HEK293T (cell line): ENCODE measurements around the gene RUNDC3A.
"Not testable (repeated sequence)": the region's sequence is repeated elsewhere in the genome, so short reads cannot be mapped to it uniquely, and the experiment has no call there.

Source experiments
- ARNT ChIP-seq: fragments of 450-650 bp; IDR thresholded peaks from 2 replicates; pipeline ENCODE4 v1.6.1; 2017; ENCODE audit warnings: mild to moderate bottlenecking
- FOXA1 ChIP-seq: fragments of 450-650 bp; IDR thresholded peaks from 2 replicates; pipeline ENCODE4 v1.6.1; 2016; ENCODE audit warnings: mild to moderate bottlenecking
- FOXK2 ChIP-seq: fragments of 450-650 bp; IDR thresholded peaks from 2 replicates; pipeline ENCODE4 v1.6.1; 2016; ENCODE audit warnings: mild to moderate bottlenecking
- FOXM1 ChIP-seq: fragments of 450-650 bp; IDR thresholded peaks from 2 replicates; pipeline ENCODE4 v1.6.1; 2017; ENCODE audit warnings: mild to moderate bottlenecking, borderline replicate concordance
- SUZ12 ChIP-seq: fragments of 450-650 bp; IDR thresholded peaks from 2 replicates; pipeline ENCODE4 v1.6.1; 2016; ENCODE audit warnings: mild to moderate bottlenecking
- TARDBP ChIP-seq: fragments of 450-650 bp; IDR thresholded peaks from 2 replicates; pipeline ENCODE4 v1.6.1; 2016

DNA sequence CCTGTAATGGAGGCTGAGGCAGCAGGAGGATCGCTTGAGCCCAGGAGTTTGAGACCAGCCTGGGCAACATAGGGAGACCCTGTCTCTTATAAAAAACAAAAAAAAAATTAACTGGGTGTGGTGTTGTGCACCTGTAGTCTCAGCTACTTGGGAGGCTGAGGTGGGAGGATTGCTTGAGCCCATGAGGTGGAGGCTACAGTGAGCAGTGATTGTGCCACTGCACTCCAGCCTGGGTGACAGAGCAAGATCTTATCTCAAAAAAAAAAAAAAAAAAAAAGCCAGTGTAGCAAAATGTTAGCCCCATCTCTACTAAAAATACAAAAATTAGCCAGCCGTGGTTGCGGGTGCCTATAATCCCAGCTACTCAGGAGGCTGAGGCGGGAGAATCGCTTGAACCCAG lies 21.9 kb downstream of the RUNDC3A start:
- TF ChIP-seq ARNT, FOXK2, FOXA1, FOXM1, SUZ12, TARDBP: not testable (repeated sequence)
